ENCODE results near the gene KRTAP21-3.
"Not testable (repeated sequence)": the region's sequence is repeated elsewhere in the genome, so short reads cannot be mapped to it uniquely, and the experiment has no call there.

Gene KRTAP21-3

DNA sequence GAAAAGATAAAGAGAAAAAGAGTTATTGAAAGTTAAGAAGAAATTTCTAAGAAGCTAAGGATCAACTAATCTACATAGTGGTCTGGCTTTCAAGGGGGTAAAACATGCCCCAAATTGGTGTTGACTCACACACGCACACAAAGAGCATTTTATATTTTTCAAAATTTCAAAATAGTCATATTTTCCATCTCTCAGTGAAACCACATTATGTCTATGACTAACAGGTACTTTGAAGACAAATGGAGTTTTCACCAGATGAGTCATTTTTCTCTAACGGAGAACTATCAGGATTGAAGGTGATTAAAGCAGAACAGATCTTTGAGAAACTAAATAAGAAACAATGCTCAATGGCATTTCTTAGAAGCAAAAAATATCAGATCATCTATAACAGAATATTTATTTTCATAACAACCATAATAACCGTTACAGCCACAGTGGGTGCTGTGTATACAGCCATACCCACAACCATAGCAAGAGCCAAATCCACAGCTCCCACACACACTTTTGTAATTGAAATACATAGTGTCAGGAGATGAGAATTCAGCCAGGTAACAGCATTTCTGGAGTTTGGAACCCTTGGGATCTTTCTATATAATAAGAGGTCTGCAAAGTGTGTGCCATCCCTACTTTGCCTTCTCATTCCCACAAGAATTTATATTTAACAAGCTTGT lies at the start of gene KRTAP21-3:
TSS of gene KRTAP21-3 (minus strand) at position 539 of the 671 bp plus-strand sequence. CDS start at position 521, 18 bp downstream.
- DNase-seq (ENCODE audit: low read depth in 2 of 2): no peak

GRCh38 chr21:30760776-30761175 lies 42.2 kb upstream of the KRTAP21-3 start:
- no peak for DNase-seq (ENCODE audit: low read depth in 2 of 2)

DNA sequence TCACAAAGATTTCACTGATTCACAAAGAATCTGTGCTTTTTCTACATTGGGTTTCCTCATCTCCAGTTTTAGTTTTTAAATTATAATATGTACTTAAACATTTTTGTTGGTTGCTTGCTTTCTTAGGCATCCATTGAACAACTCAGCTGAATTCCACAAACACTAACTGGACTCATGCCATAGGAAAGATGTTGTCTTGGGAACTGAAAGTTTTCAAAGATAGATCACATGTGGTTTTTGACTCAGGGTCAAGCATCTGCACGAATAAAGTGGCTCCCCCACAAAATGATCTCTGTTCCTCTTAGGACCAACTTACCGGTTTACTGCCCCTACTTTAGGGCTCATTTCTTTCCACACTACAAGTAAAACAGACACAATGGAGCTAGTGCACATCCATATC lies 39.7 kb upstream of the KRTAP21-3 start:
- DNase-seq (ENCODE audit: low read depth in 2 of 2): no peak

GRCh38 chr21:30755328-30755727 lies 36.8 kb upstream of the KRTAP21-3 start, which contains the start of gene KRTAP21-1:
Gene KRTAP21-1, minus strand, starts transcription at chr21:30755428. Its CDS starts 50 bp downstream, at chr21:30755378.
- DNase-seq (ENCODE audit: low read depth in 2 of 2): not testable (repeated sequence)

DNA sequence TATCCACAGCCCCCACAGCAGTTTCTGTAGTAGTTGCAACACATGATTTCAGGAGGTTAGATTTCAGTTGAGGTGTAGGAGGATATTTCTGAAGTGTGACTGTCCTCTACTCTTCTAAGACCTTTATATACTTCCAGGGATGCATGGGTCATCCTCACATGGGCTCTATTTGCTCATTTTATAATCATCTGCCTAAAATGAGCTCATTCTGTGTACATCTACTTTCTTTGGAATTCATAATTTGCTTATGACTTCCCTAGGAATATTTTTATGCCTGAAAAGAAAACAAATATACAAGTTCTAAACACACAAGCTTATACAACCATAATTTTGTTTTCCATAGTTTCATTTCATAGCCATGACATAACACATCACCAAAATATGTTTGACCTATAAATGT lies 28.6 kb upstream of the KRTAP21-3 start, which contains the start of gene KRTAP21-2:
TSS of gene KRTAP21-2 (minus strand) at position 101 of the 400 bp plus-strand sequence. CDS start at position 44, 57 bp downstream.
- no peak for DNase-seq (ENCODE audit: low read depth in 2 of 2)

DNA sequence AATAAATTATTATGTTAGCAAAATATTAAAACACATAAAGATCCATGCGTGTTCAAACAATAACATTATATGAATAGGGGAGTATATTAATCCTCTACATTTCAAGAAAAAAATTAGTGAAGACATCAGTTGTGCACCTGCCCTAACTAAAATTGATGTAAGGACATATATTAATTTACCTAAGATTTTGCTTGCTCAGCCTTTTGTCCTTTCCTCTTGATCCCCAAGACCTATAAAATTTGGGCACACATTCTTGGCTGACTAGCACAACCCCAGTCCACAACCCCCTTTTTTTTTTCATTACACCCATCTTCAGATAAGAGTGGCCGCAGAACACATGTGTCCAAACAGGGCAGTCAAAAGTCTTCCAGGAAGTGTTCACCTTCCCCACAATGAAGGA lies 21.9 kb upstream of the KRTAP21-3 start:
- no peak for DNase-seq (ENCODE audit: low read depth in 2 of 2)

GRCh38 chr21:30733026-30733425 lies 14.4 kb upstream of the KRTAP21-3 start:
- DNase-seq (ENCODE audit: low read depth in 2 of 2): no peak

DNA sequence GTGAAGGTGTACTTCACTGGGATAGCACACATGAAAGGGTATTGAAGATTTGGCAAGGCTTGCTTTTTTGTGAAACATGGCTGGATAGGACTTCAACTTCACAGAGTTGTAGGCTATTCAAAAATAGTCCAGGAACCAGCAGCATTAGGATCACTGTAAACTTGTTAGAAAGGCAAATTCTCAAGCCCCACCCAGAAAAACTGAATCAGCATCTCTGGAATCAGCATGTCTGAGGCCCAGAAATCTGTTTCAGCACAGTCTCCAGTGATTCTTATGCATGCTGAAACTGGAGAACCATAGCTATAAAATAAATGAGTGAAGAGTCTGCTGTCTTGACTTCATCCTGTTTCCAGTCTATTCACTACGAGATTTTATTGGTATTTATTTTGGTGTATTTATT lies 8.1 kb upstream of the KRTAP21-3 start:
- DNase-seq (ENCODE audit: low read depth in 2 of 2): no peak

DNA sequence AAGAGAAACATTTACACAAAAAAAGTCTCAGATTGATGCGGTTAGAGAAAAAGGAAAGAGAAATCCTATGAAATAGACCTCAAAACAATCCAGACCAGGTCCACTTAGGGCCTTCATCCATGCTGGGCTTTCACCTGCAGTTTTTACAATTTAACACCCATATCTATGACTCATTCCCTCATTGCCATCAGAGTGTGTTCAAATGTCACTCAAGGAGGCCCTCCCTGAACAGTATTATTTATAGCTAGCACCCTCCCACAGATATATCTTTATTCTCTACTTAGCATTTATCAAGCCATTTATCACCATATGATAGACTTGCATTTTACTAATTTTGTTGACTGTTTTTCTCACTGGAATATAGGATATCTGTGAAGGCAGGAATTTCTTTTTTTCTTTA lies 824 bp upstream of the KRTAP21-3 start:
- no peak for DNase-seq (ENCODE audit: low read depth in 2 of 2)

DNA sequence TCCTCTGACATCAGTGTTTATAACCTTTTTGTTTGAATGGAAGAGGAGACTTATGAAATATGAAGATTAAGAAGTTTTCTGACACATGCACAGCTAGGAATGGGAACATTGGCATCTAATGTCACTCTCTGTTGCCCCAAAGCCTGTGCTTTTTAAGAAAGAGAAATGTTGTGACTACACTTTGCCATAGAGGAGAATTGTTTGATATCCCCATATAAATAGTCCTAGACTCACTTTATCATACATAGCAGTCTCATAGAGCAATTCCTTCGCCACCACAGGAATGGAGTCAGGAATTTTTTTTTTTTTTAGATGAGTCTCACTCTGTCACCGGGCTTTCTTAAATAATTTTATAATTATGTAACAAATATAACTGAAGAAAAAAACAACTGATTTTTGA lies 1.5 kb downstream of the KRTAP21-3 start:
- DNase-seq (ENCODE audit: low read depth in 2 of 2): no peak

DNA sequence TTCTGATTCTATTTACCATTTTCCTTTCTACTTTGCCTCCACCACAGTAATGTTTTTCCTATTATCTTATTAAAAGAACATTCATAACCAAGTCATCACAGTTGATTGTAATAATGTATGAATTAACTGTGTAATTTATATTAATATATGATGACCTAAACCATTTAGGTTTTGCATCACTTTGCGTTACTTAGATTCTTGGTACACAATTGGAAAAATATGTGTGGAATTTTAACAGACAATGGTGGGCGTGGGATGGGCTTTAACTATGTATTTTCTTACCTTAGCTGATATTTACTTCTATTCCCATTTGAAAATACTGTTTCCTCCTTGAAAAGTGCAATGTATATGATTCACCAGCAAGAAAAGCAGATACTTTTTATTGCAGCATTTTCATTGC lies 3.6 kb downstream of the KRTAP21-3 start:
- DNase-seq (ENCODE audit: low read depth in 2 of 2): no peak

DNA sequence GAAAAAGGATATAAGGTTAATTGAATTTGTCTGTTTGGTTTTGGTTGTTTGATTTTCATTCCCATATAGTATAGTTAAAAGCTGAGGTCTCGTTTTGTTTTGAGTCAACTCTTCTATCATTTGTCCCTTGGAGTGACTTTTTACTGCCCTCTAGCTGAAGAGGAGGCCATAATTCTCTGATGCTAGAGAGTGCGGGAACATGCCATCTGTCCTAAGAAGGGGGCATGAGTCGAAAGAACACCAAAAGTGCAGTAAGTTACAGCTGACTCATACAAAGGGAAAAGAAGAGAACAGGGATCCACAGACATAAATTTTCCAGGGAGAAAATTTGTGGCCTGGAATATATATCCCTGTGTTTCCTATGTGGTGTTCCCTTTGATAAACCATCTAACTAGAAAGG lies 4.1 kb downstream of the KRTAP21-3 start:
- DNase-seq (ENCODE audit: low read depth in 2 of 2): no peak

DNA sequence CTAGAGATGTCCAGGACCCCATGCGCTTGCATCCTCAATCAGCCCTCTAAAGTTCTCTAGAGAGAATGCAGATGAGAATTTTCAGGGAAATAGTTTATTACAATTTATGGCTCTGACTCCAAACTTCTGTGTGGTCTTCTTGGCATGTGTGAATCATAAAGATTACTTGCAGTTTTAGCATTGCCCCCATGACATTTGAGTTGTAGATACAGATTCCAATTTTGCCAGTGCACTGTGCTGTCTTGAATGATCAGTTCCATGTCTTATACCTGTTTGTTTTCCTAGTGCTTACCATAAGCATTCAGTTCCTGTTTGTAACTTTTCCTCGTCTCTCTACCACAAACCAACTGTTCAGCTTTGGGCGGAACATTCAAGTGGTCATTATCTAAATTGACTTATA lies 4.8 kb downstream of the KRTAP21-3 start:
- DNase-seq (ENCODE audit: low read depth in 2 of 2): no peak

DNA sequence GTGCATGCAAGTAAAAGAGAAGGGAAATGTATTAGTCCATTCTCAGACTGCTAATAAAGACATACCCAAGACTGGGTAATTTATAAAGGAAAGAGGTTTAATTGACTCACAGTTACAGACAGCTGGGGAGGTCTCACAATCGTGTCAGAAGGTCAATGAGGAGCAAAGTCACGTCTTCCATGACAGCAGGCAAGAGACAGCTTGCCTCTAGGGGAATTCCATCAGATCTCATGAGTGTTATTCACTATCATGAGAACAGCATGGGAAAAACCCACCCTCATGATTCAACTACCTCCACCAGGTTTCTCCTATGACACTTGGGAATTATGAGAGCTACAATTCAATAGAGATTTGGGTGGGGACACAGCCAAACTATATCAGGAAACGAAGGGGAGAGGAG lies 8.1 kb downstream of the KRTAP21-3 start:
- DNase-seq (ENCODE audit: low read depth in 2 of 2): peak in 1 of 2 donors; percentile 19

GRCh38 chr21:30707409-30707808 lies 11.2 kb downstream of the KRTAP21-3 start:
- DNase-seq (ENCODE audit: low read depth in 2 of 2): no peak

DNA sequence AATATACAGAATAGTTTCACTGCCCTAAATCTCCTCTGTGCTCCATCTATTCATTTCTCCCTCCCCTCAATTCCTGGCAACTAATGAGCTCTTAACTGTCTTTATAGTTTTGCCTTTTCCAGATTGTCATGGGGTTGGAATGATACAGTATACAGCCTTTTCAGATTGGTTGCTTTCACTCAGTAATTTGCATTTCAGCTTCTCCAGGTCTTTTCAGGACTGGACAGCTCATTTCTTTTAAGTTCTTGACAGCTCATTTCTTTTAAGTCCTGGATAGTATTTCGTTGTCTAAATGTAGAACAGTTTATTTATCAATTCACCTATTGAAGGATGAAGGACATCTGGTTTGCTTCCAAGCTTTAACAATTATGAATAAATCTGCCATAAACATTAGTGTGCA lies 22.6 kb downstream of the KRTAP21-3 start:
- no peak for DNase-seq (ENCODE audit: low read depth in 2 of 2)

DNA sequence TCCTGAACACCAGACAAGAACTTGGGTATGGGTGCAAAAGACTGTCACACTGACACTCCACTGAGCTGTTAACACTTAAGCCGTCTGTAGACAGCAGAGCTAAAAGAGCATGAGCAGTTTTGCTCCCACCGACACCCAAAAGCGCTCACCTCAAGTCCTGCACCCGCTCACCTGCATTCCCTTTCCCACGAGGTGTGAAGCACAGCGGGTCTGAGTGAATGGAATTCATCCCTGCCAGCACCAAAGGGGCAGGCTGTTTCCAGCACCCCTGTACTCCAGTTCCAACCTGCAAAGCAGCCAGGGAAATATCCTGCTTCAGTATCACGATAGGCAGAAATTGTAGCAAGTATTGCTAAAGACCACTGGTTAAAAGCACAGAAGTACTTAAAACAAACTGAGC lies 28.8 kb downstream of the KRTAP21-3 start:
- DNase-seq (ENCODE audit: low read depth in 2 of 2): no peak

- DNase-seq (ENCODE audit: low read depth in 2 of 2): no peak
Observed at GRCh38 chr21:30684506-30684905, 34.1 kb downstream of the KRTAP21-3 start.

- no peak for DNase-seq (ENCODE audit: low read depth in 2 of 2)
Observed at GRCh38 chr21:30680586-30680985, 38.0 kb downstream of the KRTAP21-3 start.

- no peak for DNase-seq (ENCODE audit: low read depth in 2 of 2)
Observed at GRCh38 chr21:30676737-30677136, 41.8 kb downstream of the KRTAP21-3 start.

GRCh38 chr21:30674312-30674711 lies 44.3 kb downstream of the KRTAP21-3 start:
- no peak for DNase-seq (ENCODE audit: low read depth in 2 of 2)

DNA sequence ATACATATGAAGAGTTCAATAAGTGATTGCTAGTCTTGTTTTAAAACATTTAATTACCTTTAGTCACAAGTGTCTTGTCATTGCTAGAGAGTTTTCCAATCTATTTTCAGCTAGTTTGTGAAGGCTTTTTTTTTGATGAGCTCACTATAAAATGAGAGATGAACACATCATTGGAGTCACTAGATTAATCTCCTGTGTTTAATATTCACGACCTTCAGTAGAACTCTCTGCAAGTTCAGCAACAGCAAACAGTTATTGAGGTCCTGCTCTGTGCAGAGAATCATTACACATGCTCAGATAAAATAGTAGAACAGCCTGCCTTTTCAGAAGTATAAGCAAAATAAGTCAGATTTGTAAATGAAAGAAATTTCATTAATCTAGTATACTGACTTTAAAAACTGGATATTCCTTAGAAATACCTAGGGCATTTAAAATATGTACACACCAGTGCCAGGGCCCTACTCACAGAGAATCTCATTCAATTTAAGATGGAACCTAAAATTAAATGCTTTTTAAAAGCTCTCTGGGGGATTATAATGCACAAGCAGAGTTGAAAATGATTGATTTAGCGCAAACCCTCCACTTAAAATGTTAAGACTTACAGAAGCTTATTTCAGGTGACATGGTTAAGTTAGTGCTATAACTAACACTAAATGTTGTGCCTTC lies 45.5 kb downstream of the KRTAP21-3 start:
- no peak for DNase-seq (ENCODE audit: low read depth in 2 of 2)

GRCh38 chr21:30668776-30669175 lies 49.8 kb downstream of the KRTAP21-3 start:
- no peak for DNase-seq (ENCODE audit: low read depth in 2 of 2)

Data from activated CD8-positive, alpha-beta memory T cell treated with anti-CD3 and anti-CD28 coated beads for 4 hours (primary cell).